Activated naive CD4-positive, alpha-beta T cell treated with anti-CD3 and anti-CD28 coated beads for 36 hours (primary cell): ENCODE results near the gene HRH4. TPM values are rescaled to one million over a fixed set of nuclear protein-coding genes. Genes with fewer than 3 reads are reported as not detected.

Experiments
- CTCF ChIA-PET: fragments of 350-600 bp; sonication (Branson Sonifier 250); formaldehyde crosslinking; loops from one replicate; lab custom pipeline; 2021; ENCODE audit warnings: antibody characterized with exemption; lab: Charles Lee
- DNase-seq: peaks from one replicate; pipeline ENCODE4 v3.0.0-alpha.2; 2020
- H3K27ac Mint-ChIP-seq: one replicate; pipeline ENCODE4 v1.8.0; 2021; ENCODE audit warnings: mild to moderate bottlenecking, mixed read lengths
- H3K27me3 Mint-ChIP-seq: one replicate; pipeline ENCODE4 v1.8.0; 2021; ENCODE audit warnings: low read depth, mixed read lengths
- H3K36me3 Mint-ChIP-seq: one replicate; pipeline ENCODE4 v1.8.0; 2021; ENCODE audit warnings: low read depth, mixed read lengths
- H3K4me1 Mint-ChIP-seq: one replicate; pipeline ENCODE4 v1.8.0; 2021; ENCODE audit warnings: low read depth, mixed read lengths
- H3K4me3 Mint-ChIP-seq: one replicate; pipeline ENCODE4 v1.8.0; 2021; ENCODE audit warnings: mild to moderate bottlenecking, moderate library complexity, mixed read lengths
- H3K9me3 Mint-ChIP-seq: one replicate; pipeline ENCODE4 v1.8.0; 2021; ENCODE audit warnings: mixed read lengths
- intact Hi-C: fragments of 100-400 bp; cut with micrococcal nuclease; formaldehyde crosslinking; loops from one replicate; pipeline ENCODE4 v1.15.1; 2023
- total RNA-seq, 2 experiments: library from RNA; stranded (reverse); gene quantifications; one replicate each; pipeline ENCODE4 v1.2.3, GENCODE V29; 2021

The HRH4 gene
- total RNA-seq, 2 experiments from 2014 or later = not detected

GRCh38 chr18:24470022-24470618 lies 9.7 kb downstream of the HRH4 start:
- H3K36me3 Mint-ChIP-seq = no peaks in the 10 kb centered on the region
- no peaks in the 10 kb centered on the region for H3K4me1 Mint-ChIP-seq
- H3K4me3 Mint-ChIP-seq = no peak overlapping the region
- DNase-seq = no peak
- no peaks in the 10 kb centered on the region for H3K9me3 Mint-ChIP-seq
- CTCF ChIA-PET = interaction anchor here (0.9 kb wide), 1 partner anchor 19 kb away, joined by 3 read pairs; no protein-coding TSS in a partner anchor
- H3K27ac Mint-ChIP-seq = no peak overlapping the region
- intact Hi-C loops = no loop called here
- peaks cover 3% of the 10 kb centered on the region for H3K27me3 Mint-ChIP-seq

- H3K4me1 Mint-ChIP-seq = peaks cover 1% of the 10 kb centered on the region
- CTCF ChIA-PET = interaction anchor here (0.7 kb wide), 1 partner anchor 18 kb away, joined by 3 read pairs; no protein-coding TSS in a partner anchor
- no peaks in the 10 kb centered on the region for H3K9me3 Mint-ChIP-seq
- intact Hi-C loops = no loop called here
- H3K27ac Mint-ChIP-seq = no peak overlapping the region
- no peak overlapping the region for H3K4me3 Mint-ChIP-seq
- H3K27me3 Mint-ChIP-seq = no peaks in the 10 kb centered on the region
- DNase-seq = no peak
- H3K36me3 Mint-ChIP-seq = no peaks in the 10 kb centered on the region
Observed at GRCh38 chr18:24470805-24471204, 10.4 kb downstream of the HRH4 start.

- no peak overlapping the region for H3K27ac Mint-ChIP-seq
- intact Hi-C loops = no loop called here
- no peaks in the 10 kb centered on the region for H3K27me3 Mint-ChIP-seq
- no peak for DNase-seq
- CTCF ChIA-PET = no interaction called here
- H3K4me1 Mint-ChIP-seq = peaks cover 5% of the 10 kb centered on the region
- H3K9me3 Mint-ChIP-seq = no peaks in the 10 kb centered on the region
- H3K4me3 Mint-ChIP-seq = no peak overlapping the region
- H3K36me3 Mint-ChIP-seq = no peaks in the 10 kb centered on the region
Observed at GRCh38 chr18:24472591-24472990, 12.2 kb downstream of the HRH4 start.

- CTCF ChIA-PET = interaction anchor here (0.7 to 1.3 kb wide), 6 partner anchors 11 to 123 kb away, joined by 3 to 5 read pairs (median 3); no protein-coding TSS in a partner anchor
- Mint-ChIP-seq H3K4me1 (peaks cover 5% of the 10 kb centered on the region), H3K27me3 (no peaks in the 10 kb centered on the region), H3K27ac (no peak overlapping the region), H3K4me3 (no peak overlapping the region), H3K36me3 (no peaks in the 10 kb centered on the region), H3K9me3 (no peaks in the 10 kb centered on the region)
- no peak for DNase-seq
- intact Hi-C loops = no loop called here
Observed at GRCh38 chr18:24474406-24474805, 14.0 kb downstream of the HRH4 start.

- intact Hi-C loops = no loop called here
- no peak overlapping the region for H3K4me3 Mint-ChIP-seq
- CTCF ChIA-PET = interaction anchor here (0.6 to 1.0 kb wide), 4 partner anchors 117 to 300 kb away, joined by 3 read pairs; no protein-coding TSS in a partner anchor
Observed at GRCh38 chr18:24475926-24476589, 15.6 kb downstream of the HRH4 start.

GRCh38 chr18:24479371-24479770 lies 18.9 kb downstream of the HRH4 start:
- CTCF ChIA-PET = no interaction called here
- intact Hi-C loops = no loop called here
- DNase-seq = no peak
- H3K4me1 Mint-ChIP-seq = peaks cover 5% of the 10 kb centered on the region
- no peaks in the 10 kb centered on the region for H3K9me3 Mint-ChIP-seq
- no peaks in the 10 kb centered on the region for H3K36me3 Mint-ChIP-seq
- H3K27ac Mint-ChIP-seq = no peak overlapping the region
- H3K4me3 Mint-ChIP-seq = no peak overlapping the region
- peaks cover 2% of the 10 kb centered on the region for H3K27me3 Mint-ChIP-seq

More at GRCh38 chr18:24475926-24476589, 15.6 kb downstream of the HRH4 start:
- no peaks in the 10 kb centered on the region for H3K9me3 Mint-ChIP-seq
- peaks cover 5% of the 10 kb centered on the region for H3K4me1 Mint-ChIP-seq
- no peaks in the 10 kb centered on the region for H3K36me3 Mint-ChIP-seq
- DNase-seq = no peak
- H3K27me3 Mint-ChIP-seq = no peaks in the 10 kb centered on the region
- H3K27ac Mint-ChIP-seq = no peak overlapping the region

- intact Hi-C loops = no loop called here
- Mint-ChIP-seq H3K9me3 (no peaks in the 10 kb centered on the region), H3K36me3 (no peaks in the 10 kb centered on the region), H3K27me3 (peaks cover 2% of the 10 kb centered on the region), H3K4me3 (no peak overlapping the region), H3K27ac (no peak overlapping the region), H3K4me1 (no peaks in the 10 kb centered on the region)
- CTCF ChIA-PET = interaction anchor here (0.6 to 11.2 kb wide), 3 partner anchors 124 to 245 kb away, joined by 3 to 273 read pairs (median 4); no protein-coding TSS in a partner anchor
- no peak for DNase-seq
Observed at GRCh38 chr18:24482821-24483220, 22.4 kb downstream of the HRH4 start.

GRCh38 chr18:24485681-24486080 lies 25.2 kb downstream of the HRH4 start:
- Mint-ChIP-seq H3K27ac (no peak overlapping the region), H3K4me3 (no peak overlapping the region), H3K9me3 (no peaks in the 10 kb centered on the region), H3K4me1 (peaks cover 3% of the 10 kb centered on the region), H3K36me3 (no peaks in the 10 kb centered on the region), H3K27me3 (peaks cover 5% of the 10 kb centered on the region)
- intact Hi-C loops = loop anchor here (5.0 kb wide), 1 partner anchor 1347 kb away; no protein-coding TSS in a partner anchor
- DNase-seq = no peak
- CTCF ChIA-PET = interaction anchor here (0.6 to 11.2 kb wide), 7 partner anchors 10 to 314 kb away, joined by 3 to 273 read pairs (median 5); no protein-coding TSS in a partner anchor

GRCh38 chr18:24486684-24487083 lies 26.2 kb downstream of the HRH4 start:
- Mint-ChIP-seq H3K27me3 (peaks cover 5% of the 10 kb centered on the region), H3K4me1 (peaks cover 3% of the 10 kb centered on the region), H3K4me3 (no peak overlapping the region), H3K27ac (no peak overlapping the region), H3K9me3 (no peaks in the 10 kb centered on the region), H3K36me3 (no peaks in the 10 kb centered on the region)
- DNase-seq = no peak
- intact Hi-C loops = loop anchor here (5.0 kb wide), 1 partner anchor 1346 kb away; no protein-coding TSS in a partner anchor
- CTCF ChIA-PET = interaction anchor here (0.7 to 11.2 kb wide), 11 partner anchors 9 to 310 kb away, joined by 3 to 273 read pairs (median 4); no protein-coding TSS in a partner anchor

GRCh38 chr18:24488824-24489493 lies 28.5 kb downstream of the HRH4 start:
- no peaks in the 10 kb centered on the region for H3K9me3 Mint-ChIP-seq
- peaks cover 3% of the 10 kb centered on the region for H3K4me1 Mint-ChIP-seq
- no peaks in the 10 kb centered on the region for H3K36me3 Mint-ChIP-seq
- intact Hi-C loops = loop anchor here (1.0 to 5.0 kb wide), 5 partner anchors 56 to 1343 kb away; no protein-coding TSS in a partner anchor
- CTCF ChIA-PET = interaction anchor here (0.7 to 11.2 kb wide), 52 partner anchors 9 to 874 kb away, joined by 3 to 273 read pairs (median 4); partner anchors contain the start of genes IMPACT and OSBPL1A
- DNase-seq = no peak
- no peak overlapping the region for H3K27ac Mint-ChIP-seq
- H3K27me3 Mint-ChIP-seq = peaks cover 6% of the 10 kb centered on the region
- H3K4me3 Mint-ChIP-seq = no peak overlapping the region

GRCh38 chr18:24490539-24490938 lies 30.1 kb downstream of the HRH4 start:
- Mint-ChIP-seq H3K27me3 (peaks cover 6% of the 10 kb centered on the region), H3K4me3 (no peak overlapping the region), H3K27ac (no peak overlapping the region), H3K9me3 (no peaks in the 10 kb centered on the region), H3K4me1 (peaks cover 3% of the 10 kb centered on the region), H3K36me3 (no peaks in the 10 kb centered on the region)
- no peak for DNase-seq
- intact Hi-C loops = no loop called here
- CTCF ChIA-PET = interaction anchor here (0.8 to 11.2 kb wide), 5 partner anchors 21 to 314 kb away, joined by 6 to 273 read pairs (median 8); no protein-coding TSS in a partner anchor
